Ishikawa (cell line): ENCODE results near the gene ECPAS.
A peak's percentile ranks its signal among the peaks of the same experiment; 100 is the strongest.

Experiments
- CEBPB ChIP-seq: IDR thresholded peaks from 2 replicates; pipeline ENCODE4 v1.6.1; 2012
- CREB1 ChIP-seq: IDR thresholded peaks from 2 replicates; pipeline ENCODE4 v1.6.1; 2012; ENCODE audit warnings: low read depth
- EGR1 ChIP-seq: IDR thresholded peaks from 2 replicates; pipeline ENCODE4 v1.6.1; 2012
- EP300 ChIP-seq: IDR thresholded peaks from 2 replicates; pipeline ENCODE4 v1.6.1; 2012; ENCODE audit warnings: borderline replicate concordance
- FOXM1 ChIP-seq: IDR thresholded peaks from 2 replicates; pipeline ENCODE4 v1.6.1; 2012; ENCODE audit warnings: low read depth, borderline replicate concordance
- MAX ChIP-seq: IDR thresholded peaks from 2 replicates; pipeline ENCODE4 v1.6.1; 2012
- NFIC ChIP-seq: IDR thresholded peaks from 2 replicates; pipeline ENCODE4 v1.6.1; 2012
- RAD21 ChIP-seq: IDR thresholded peaks from 2 replicates; pipeline ENCODE4 v1.6.1; 2012; ENCODE audit warnings: low read depth
- TAF1 ChIP-seq: IDR thresholded peaks from 2 replicates; pipeline ENCODE4 v1.6.1; 2012; ENCODE audit warnings: low read depth, mild to moderate bottlenecking
- TCF12 ChIP-seq: IDR thresholded peaks from 2 replicates; pipeline ENCODE4 v1.6.1; 2012; ENCODE audit warnings: low read depth
- TEAD4 ChIP-seq: IDR thresholded peaks from 2 replicates; pipeline ENCODE4 v1.6.1; 2012
- USF1 ChIP-seq: IDR thresholded peaks from 2 replicates; pipeline ENCODE4 v1.6.1; 2012
- YY1 ChIP-seq: IDR thresholded peaks from 2 replicates; pipeline ENCODE4 v1.6.1; 2012; ENCODE audit warnings: low read depth
- ZBTB7A ChIP-seq: IDR thresholded peaks from 2 replicates; pipeline ENCODE4 v1.6.1; 2012; ENCODE audit warnings: low read depth
- TF ChIP-seq, protein P1 (sequence below): IDR thresholded peaks from 2 replicates; pipeline ENCODE4 v1.6.1; 2012; ENCODE audit warnings: low read depth, mild to moderate bottlenecking

Gene ECPAS

DNA sequence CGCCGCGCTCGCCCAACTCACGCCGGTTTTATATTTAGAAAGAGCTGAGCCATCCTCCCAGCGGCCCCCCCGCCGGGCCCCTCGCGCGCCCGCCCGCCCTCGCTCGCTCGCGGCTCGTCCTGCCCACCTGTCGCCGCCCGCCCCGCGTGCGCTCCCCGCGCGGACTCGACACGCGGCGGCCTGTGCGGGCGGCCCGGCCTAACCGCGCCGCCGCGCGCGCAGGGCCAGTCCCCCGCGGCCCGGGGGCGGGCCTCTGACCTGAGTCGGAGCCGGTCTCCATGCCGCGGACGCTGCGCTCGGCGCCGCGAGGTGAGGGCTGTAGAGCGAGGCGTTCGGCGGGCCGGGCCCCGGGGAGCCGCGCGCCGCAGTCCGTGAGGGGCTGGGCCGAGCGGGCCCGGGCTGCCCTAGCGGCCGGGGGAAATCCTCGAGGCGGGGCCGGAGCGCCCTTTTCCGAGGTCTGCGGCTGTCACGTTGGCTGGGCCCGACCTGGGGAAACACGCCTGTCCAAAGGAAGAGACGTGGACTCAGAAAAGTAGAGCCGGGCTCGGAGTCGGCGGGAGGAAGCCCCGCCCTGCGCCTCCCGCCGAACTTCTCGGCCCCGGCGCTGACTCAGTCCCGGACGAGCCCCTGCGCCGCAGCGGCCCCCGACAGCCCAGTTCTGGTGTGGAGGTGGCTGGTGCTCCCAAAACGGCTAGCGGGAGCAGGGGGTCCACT, at the start of gene ECPAS:
TSS of gene ECPAS (minus strand) at position 526 of the 714 bp plus-strand sequence. CDS start 11,465 bp downstream, outside the sequence.
- TF ChIP-seq TEAD4 (no peak), USF1 (no peak), TAF1 (peak; percentile 64), TCF12 (0 out of 2 replicates have a peak, but pooled peaks have one; percentile 33), MAX (peak; percentile 46; the same call in 1 of the 2 replicates), FOXM1 (no peak), EP300 (peak; percentile 13; the same call in 1 of the 2 replicates)

GRCh38 chr9:111533099-111533790, 49.1 kb upstream of the ECPAS start:
- TF ChIP-seq TAF1 (no peak), CEBPB (peak; percentile 26; the same call in 1 of the 2 replicates)

GRCh38 chr9:111531716-111532115, 47.5 kb upstream of the ECPAS start:
- TF ChIP-seq EP300 (no peak), MAX (no peak)
- TF ChIP-seq, protein P1, sequence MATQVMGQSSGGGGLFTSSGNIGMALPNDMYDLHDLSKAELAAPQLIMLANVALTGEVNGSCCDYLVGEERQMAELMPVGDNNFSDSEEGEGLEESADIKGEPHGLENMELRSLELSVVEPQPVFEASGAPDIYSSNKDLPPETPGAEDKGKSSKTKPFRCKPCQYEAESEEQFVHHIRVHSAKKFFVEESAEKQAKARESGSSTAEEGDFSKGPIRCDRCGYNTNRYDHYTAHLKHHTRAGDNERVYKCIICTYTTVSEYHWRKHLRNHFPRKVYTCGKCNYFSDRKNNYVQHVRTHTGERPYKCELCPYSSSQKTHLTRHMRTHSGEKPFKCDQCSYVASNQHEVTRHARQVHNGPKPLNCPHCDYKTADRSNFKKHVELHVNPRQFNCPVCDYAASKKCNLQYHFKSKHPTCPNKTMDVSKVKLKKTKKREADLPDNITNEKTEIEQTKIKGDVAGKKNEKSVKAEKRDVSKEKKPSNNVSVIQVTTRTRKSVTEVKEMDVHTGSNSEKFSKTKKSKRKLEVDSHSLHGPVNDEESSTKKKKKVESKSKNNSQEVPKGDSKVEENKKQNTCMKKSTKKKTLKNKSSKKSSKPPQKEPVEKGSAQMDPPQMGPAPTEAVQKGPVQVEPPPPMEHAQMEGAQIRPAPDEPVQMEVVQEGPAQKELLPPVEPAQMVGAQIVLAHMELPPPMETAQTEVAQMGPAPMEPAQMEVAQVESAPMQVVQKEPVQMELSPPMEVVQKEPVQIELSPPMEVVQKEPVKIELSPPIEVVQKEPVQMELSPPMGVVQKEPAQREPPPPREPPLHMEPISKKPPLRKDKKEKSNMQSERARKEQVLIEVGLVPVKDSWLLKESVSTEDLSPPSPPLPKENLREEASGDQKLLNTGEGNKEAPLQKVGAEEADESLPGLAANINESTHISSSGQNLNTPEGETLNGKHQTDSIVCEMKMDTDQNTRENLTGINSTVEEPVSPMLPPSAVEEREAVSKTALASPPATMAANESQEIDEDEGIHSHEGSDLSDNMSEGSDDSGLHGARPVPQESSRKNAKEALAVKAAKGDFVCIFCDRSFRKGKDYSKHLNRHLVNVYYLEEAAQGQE: no peak

GRCh38 chr9:111529787-111530186, 45.6 kb upstream of the ECPAS start:
- TF ChIP-seq CEBPB: no peak
- TF ChIP-seq USF1: no peak
- TF ChIP-seq TCF12: no peak
- no peak for TF ChIP-seq RAD21
- TF ChIP-seq ZBTB7A: no peak
- TF ChIP-seq MAX: no peak
- no peak for TF ChIP-seq EP300
- no peak for TF ChIP-seq CREB1
- TF ChIP-seq YY1: no peak
- TF ChIP-seq, protein P1: no peak
- TF ChIP-seq TEAD4: no peak
- no peak for TF ChIP-seq FOXM1
- TF ChIP-seq NFIC: no peak
- TF ChIP-seq EGR1: no peak
- no peak for TF ChIP-seq TAF1

DNA sequence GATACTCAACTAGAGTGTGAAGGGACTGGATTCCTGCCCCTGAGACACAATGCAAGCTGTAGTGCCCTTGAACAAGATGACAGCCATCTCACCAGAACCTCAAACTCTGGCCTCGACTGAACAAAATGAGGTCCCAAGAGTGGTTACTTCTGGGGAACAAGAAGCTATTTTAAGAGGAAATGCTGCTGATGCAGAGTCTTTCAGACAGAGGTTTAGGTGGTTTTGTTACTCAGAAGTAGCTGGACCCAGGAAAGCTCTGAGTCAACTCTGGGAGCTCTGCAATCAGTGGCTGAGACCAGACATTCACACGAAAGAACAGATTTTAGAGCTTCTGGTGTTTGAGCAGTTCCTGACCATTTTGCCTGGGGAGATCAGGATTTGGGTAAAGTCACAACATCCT, 43.2 kb upstream of the ECPAS start:
- TF ChIP-seq NFIC: no peak
- TF ChIP-seq TEAD4: no peak
- no peak for TF ChIP-seq TCF12
- no peak for TF ChIP-seq EP300
- TF ChIP-seq CREB1: no peak
- no peak for TF ChIP-seq ZBTB7A
- TF ChIP-seq MAX: no peak
